Measurements from ENCODE around the gene TMSB10.

The TMSB10 gene

GRCh38 chr2:84876369-84876768 lies 29.1 kb upstream of the TMSB10 start:
- TF ChIP-seq GATA3 (IDR thresholded peaks at IDR 0.05; ENCODE audit: low read depth, low read length): no peak
- TF ChIP-seq GATA2 (IDR thresholded peaks at IDR 0.05; ENCODE audit: low read depth, low read length): no peak

DNA sequence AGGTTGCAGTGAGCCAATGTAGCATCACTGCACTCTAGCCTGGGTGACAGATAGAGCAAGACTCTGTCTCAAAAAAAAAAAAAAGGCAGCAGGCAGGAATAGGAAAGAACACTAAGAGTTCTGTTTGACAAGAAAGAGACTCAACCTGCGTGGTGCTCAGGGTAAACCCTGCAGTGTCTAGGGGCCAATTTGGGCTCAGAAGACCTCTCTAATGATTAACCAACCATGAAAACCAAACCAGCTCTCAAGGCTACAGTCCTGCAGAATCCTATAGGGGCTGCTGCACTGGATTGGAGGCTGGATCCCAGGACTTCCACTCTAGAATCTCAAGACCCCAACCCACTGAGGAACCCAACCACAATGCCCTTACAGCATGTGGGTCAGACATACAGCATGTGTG lies 27.0 kb upstream of the TMSB10 start:
- no peak for TF ChIP-seq GATA3 (IDR thresholded peaks at IDR 0.05; ENCODE audit: low read depth, low read length)
- no peak for TF ChIP-seq GATA2 (IDR thresholded peaks at IDR 0.05; ENCODE audit: low read depth, low read length)

DNA sequence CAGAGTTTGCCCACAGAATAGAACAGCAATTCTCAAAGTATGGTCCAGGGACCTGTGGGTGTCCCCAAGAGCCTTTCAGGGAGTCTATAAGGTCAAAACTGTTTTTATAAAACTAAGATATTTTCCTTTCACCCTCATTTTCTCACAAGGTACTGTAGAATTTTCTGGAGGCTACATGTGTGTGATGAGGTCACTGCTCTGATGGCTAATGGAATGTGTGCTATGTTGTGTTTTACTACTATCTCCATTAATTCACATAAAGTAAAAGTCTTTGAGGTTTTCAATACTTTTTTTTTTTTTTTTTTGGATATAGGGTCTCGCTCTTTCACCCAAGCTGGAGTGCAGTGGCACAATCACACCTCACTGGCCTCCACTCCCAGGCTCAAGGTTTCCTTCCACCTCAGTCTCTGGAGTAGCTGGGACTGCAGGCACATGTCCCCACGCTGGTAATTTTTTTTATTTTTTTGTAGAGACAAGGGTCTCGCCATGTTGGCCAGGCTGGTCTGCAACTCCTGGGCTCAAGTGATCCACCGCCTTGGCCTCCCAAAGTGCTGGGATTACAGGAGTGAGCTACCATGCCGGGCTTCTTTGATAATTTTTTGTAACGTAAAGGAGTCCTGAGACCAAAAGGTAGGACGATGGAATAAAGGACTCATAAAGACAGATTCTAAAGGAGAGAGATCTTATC lies 26.4 kb upstream of the TMSB10 start:
- TF ChIP-seq GATA3 (IDR thresholded peaks at IDR 0.05; ENCODE audit: low read depth, low read length) (no peak), GATA2 (IDR thresholded peaks at IDR 0.05; ENCODE audit: low read depth, low read length) (no peak)

DNA sequence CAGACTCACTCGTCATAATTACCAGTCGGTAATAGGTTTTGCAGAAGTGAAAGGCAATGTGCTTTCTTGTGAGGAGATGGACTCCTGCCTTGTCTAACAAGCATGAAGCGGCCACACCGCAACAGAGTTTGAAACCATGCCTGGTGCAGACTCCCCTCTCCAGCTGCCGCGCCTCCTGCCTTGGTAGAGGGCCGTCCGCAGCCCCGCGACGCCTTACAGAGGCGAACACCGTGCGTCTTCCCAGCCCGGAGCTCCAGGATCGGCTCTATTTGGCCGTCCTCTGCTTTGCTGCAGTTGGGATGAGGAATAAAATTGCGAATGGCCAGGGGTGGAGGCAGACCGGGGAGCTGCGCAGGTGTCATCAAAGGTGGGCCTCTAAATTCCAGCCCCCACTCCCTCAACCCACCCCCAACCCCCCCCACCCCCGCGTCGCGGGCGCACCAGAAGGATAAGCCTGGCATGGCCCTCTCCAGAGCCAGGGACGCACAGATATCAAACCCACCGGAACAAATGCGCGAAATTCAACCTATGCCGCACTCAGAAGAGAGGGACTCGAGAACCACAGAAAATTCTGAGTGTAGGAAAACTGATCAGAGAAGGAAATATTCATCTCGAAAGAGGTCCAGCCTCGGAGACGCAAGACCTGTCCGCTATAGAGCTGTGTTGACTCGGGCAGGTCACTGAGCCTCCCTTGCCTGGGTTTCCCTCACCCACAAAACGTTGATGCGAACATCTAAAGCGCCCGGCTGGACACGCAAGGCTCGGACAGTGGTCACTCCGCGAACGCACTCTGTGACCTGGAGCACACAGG lies 25.7 kb upstream of the TMSB10 start:
- TF ChIP-seq GATA3 (IDR thresholded peaks at IDR 0.05; ENCODE audit: low read depth, low read length): no peak
- TF ChIP-seq GATA2 (IDR thresholded peaks at IDR 0.05; ENCODE audit: low read depth, low read length): no peak

DNA sequence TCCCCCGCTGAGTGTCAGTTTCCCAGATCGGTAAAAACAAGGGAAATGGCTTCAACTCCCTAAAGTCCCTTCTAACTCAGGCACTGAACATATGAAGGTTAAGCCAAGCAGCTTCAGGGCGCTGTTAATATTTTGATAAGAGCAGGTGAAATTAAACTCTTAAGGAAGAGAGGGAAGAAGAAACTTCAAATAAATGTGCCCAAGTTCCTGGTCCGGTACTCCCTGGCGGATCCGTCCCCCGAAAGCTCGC lies 25.1 kb upstream of the TMSB10 start:
- TF ChIP-seq GATA2 (IDR thresholded peaks at IDR 0.05; ENCODE audit: low read depth, low read length) (no peak), GATA3 (IDR thresholded peaks at IDR 0.05; ENCODE audit: low read depth, low read length) (no peak)

DNA sequence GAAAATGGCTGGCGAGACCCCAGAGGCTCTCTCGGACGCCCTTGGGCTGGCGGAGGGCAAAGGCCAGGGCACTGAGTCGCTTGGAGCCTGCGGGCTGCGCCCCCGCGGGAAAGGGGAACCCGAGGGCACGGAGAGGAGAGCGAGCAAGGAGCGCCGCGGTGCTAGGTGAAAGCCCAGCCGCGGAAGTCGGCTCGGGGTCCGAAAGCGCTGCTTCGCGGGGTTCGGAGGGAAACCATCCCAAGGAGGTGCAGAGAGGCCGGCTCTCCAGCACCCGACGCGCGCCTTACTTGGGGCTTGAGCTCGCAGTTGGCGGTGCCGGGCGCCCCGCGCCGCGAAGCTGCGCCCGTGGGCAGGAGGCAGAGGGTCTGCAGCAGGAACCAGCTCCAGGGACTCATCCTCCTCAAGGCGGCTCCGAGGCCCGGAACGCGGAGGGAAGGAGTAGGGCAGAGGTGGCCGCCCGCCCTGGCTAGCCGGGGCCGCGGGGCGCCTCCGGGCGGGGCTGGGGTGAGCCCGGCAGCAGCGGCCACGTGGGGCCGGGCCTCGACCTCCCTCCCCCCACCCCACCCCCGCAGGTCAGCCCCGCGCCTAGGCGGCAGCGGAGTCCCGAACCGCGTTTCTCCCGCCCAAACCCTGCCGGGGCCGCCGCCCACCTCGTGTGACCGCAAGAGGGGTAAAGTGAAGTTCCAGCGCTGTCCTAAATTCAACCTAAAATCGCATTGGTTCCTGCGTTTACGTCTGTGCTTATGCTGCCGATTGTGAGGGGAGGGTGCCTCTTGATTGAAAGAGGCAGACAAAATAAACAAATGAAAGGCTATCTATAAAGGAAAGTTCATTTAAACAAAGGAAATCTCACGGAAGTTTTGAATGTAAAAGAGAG lies 24.6 kb upstream of the TMSB10 start, which contains the start of gene TRABD2A:
TSS of gene TRABD2A (minus strand) at position 440 of the 877 bp plus-strand sequence. CDS start at position 395, 45 bp downstream.
- TF ChIP-seq GATA2 (IDR thresholded peaks at IDR 0.05; ENCODE audit: low read depth, low read length) (no peak), GATA3 (IDR thresholded peaks at IDR 0.05; ENCODE audit: low read depth, low read length) (no peak)

- TF ChIP-seq GATA2 (IDR thresholded peaks at IDR 0.05; ENCODE audit: low read depth, low read length) (no peak), GATA3 (IDR thresholded peaks at IDR 0.05; ENCODE audit: low read depth, low read length) (no peak)
Observed at GRCh38 chr2:84881581-84882413, 23.7 kb upstream of the TMSB10 start.

- TF ChIP-seq GATA3 (IDR thresholded peaks at IDR 0.05; ENCODE audit: low read depth, low read length): no peak
- no peak for TF ChIP-seq GATA2 (IDR thresholded peaks at IDR 0.05; ENCODE audit: low read depth, low read length)
Observed at GRCh38 chr2:84882414-84882738, 23.1 kb upstream of the TMSB10 start.

- TF ChIP-seq GATA3 (IDR thresholded peaks at IDR 0.05; ENCODE audit: low read depth, low read length): no peak
Observed at GRCh38 chr2:84882775-84883550, 22.5 kb upstream of the TMSB10 start.

DNA sequence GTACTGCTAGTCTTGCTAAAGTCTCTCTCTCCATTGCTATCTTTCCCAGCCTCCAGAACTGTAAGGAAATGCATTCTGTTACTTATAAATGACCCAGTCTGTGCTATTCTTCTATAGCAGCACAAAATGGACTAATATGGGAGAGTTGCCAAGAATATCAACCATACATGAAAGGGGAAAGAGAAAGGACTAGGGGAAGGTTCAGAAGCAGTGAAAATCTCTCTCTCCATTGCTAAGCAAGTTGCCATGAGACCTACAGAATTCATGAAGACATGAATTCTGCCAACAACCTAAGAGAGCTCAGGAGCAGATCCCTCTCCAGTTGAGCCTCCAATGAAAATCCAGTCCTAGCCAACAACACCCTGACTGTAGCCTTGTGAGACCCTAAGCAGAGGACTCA lies 21.0 kb upstream of the TMSB10 start:
- TF ChIP-seq GATA2 (IDR thresholded peaks at IDR 0.05; ENCODE audit: low read depth, low read length) (no peak), GATA3 (IDR thresholded peaks at IDR 0.05; ENCODE audit: low read depth, low read length) (no peak)

GRCh38 chr2:84885111-84885510 lies 20.3 kb upstream of the TMSB10 start:
- TF ChIP-seq GATA3 (IDR thresholded peaks at IDR 0.05; ENCODE audit: low read depth, low read length): no peak
- no peak for TF ChIP-seq GATA2 (IDR thresholded peaks at IDR 0.05; ENCODE audit: low read depth, low read length)

- TF ChIP-seq GATA2 (IDR thresholded peaks at IDR 0.05; ENCODE audit: low read depth, low read length) (no peak), GATA3 (IDR thresholded peaks at IDR 0.05; ENCODE audit: low read depth, low read length) (no peak)
Observed at GRCh38 chr2:84886791-84887190, 18.7 kb upstream of the TMSB10 start.

Measured in SH-SY5Y (cell line).